Astrocyte of the spinal cord (primary cell): ENCODE measurements around the gene SEMA7A.
"Not testable (repeated sequence)": the region's sequence is repeated elsewhere in the genome, so short reads cannot be mapped to it uniquely, and the experiment has no call there.

Experiments
- DNase-seq: peaks from one replicate; pipeline ENCODE4 v3.0.0; 2011; ENCODE audit warnings: low read depth, low spot score
- H3K4me3 ChIP-seq: 2 replicates; pipeline ENCODE4 v1.5.1; 2011; ENCODE audit warnings: low read depth, mild to moderate bottlenecking, low read length, moderate library complexity
- CTCF ChIP-seq: IDR thresholded peaks from 2 replicates; pipeline ENCODE4 v1.5.1; 2012; ENCODE audit warnings: low read depth, mild to moderate bottlenecking, low read length, inconsistent platforms
- in situ Hi-C: cut with HindIII; loops from 2 replicates; pipeline ENCODE4 v1.10.0; 2017; ENCODE audit warnings: low sequenced_read_pairs

The SEMA7A gene

GRCh38 chr15:74369084-74369745 lies 64.5 kb downstream of the SEMA7A start:
- no peak for TF ChIP-seq CTCF
- no peak overlapping the region for H3K4me3 ChIP-seq
- DNase-seq = no peak
- in situ Hi-C loops = no loop called here

GRCh38 chr15:74368121-74368520 lies 65.6 kb downstream of the SEMA7A start:
- DNase-seq = no peak
- no peak for TF ChIP-seq CTCF
- in situ Hi-C loops = no loop called here
- no peak overlapping the region for H3K4me3 ChIP-seq

- no peak for DNase-seq
- no peak for TF ChIP-seq CTCF
- H3K4me3 ChIP-seq = no peak within 1 kb of the TSS
- in situ Hi-C loops = no loop called here
Measured at GRCh38 chr15:74367296-74367854, 66.4 kb downstream of the SEMA7A start, which contains the start of gene CYP11A1. TSS of gene CYP11A1 (minus strand) at chr15:74367646. CDS start at chr15:74367585, 61 bp downstream.

- DNase-seq = peak; percentile 19
- in situ Hi-C loops = no loop called here
- peak overlapping the region; percentile 44 for H3K4me3 ChIP-seq
- TF ChIP-seq CTCF = no peak
Measured at GRCh38 chr15:74365598-74366445, 67.9 kb downstream of the SEMA7A start.

GRCh38 chr15:74364936-74365597 lies 68.7 kb downstream of the SEMA7A start:
- TF ChIP-seq CTCF = no peak
- H3K4me3 ChIP-seq = peak overlapping the region; percentile 44
- no peak for DNase-seq
- in situ Hi-C loops = no loop called here

- in situ Hi-C loops = no loop called here
- no peak for TF ChIP-seq CTCF
- DNase-seq = no peak
- no peak overlapping the region for H3K4me3 ChIP-seq
Measured at GRCh38 chr15:74362482-74362881, 71.3 kb downstream of the SEMA7A start.

GRCh38 chr15:74360855-74361254 lies 72.9 kb downstream of the SEMA7A start:
- DNase-seq, in situ Hi-C loops, H3K4me3 ChIP-seq: not testable (repeated sequence)

GRCh38 chr15:74359376-74359775 lies 74.4 kb downstream of the SEMA7A start:
- in situ Hi-C loops = not testable (repeated sequence)

More at GRCh38 chr15:74359376-74359775, 74.4 kb downstream of the SEMA7A start:
- H3K4me3 ChIP-seq, DNase-seq: not testable (repeated sequence)
